Stimulated activated CD4-positive, alpha-beta T cell treated with anti-CD3 and anti-CD28 coated beads, Interleukin-2, amount 100 ng/mL, for 4 hours (primary cell): ENCODE results near the gene DNAJC8.

Experiments used
- DNase-seq: peaks from one replicate; pipeline ENCODE4 v3.0.0-alpha.2; 2020; ENCODE audit warnings: low read depth

The DNAJC8 gene

GRCh38 chr1:28232558-28233263 lies at the start of gene DNAJC8:
Gene DNAJC8, minus strand, starts transcription at chr1:28233029. Its CDS starts 31 bp downstream, at chr1:28232998.
- peak; percentile 95 for DNase-seq

- no peak for DNase-seq
These were observed 49.0 kb upstream of the DNAJC8 start for GRCh38 chr1:28281608-28282425.

GRCh38 chr1:28280977-28281381 lies 48.1 kb upstream of the DNAJC8 start:
- no peak for DNase-seq

- no peak for DNase-seq
These were observed 47.7 kb upstream of the DNAJC8 start for GRCh38 chr1:28280501-28280900.

GRCh38 chr1:28279721-28280120 lies 46.9 kb upstream of the DNAJC8 start:
- no peak for DNase-seq

- no peak for DNase-seq
These were observed 45.9 kb upstream of the DNAJC8 start for GRCh38 chr1:28278763-28279162.

- no peak for DNase-seq
These were observed 40.5 kb upstream of the DNAJC8 start for GRCh38 chr1:28273216-28273860.

- no peak for DNase-seq
These were observed 39.5 kb upstream of the DNAJC8 start for GRCh38 chr1:28272215-28272852.

GRCh38 chr1:28269529-28269928 lies 36.7 kb upstream of the DNAJC8 start:
- no peak for DNase-seq

GRCh38 chr1:28267633-28268032 lies 34.8 kb upstream of the DNAJC8 start:
- no peak for DNase-seq

GRCh38 chr1:28266920-28267322 lies 34.1 kb upstream of the DNAJC8 start:
- no peak for DNase-seq

GRCh38 chr1:28265577-28265976 lies 32.7 kb upstream of the DNAJC8 start:
- DNase-seq: no peak

GRCh38 chr1:28264897-28265296 lies 32.1 kb upstream of the DNAJC8 start:
- DNase-seq: no peak

- DNase-seq: no peak
These were observed 28.0 kb upstream of the DNAJC8 start for GRCh38 chr1:28260803-28261174.

GRCh38 chr1:28259934-28260802 lies 27.3 kb upstream of the DNAJC8 start:
- DNase-seq: no peak

- DNase-seq: peak; percentile 99
These were observed 26.6 kb upstream of the DNAJC8 start, which contains the start of gene SESN2 for GRCh38 chr1:28259252-28259933. Gene SESN2, plus strand, starts transcription at chr1:28259518. Its CDS starts 330 bp downstream, at chr1:28259848.

GRCh38 chr1:28258628-28259251 lies 25.9 kb upstream of the DNAJC8 start:
- DNase-seq: no peak

- no peak for DNase-seq
These were observed 24.9 kb upstream of the DNAJC8 start for GRCh38 chr1:28257736-28258135.

- DNase-seq: no peak
These were observed 23.5 kb upstream of the DNAJC8 start for GRCh38 chr1:28256197-28256827.

- no peak for DNase-seq
These were observed 17.1 kb upstream of the DNAJC8 start for GRCh38 chr1:28249866-28250295.
